Liver (tissue), 9 donors: ENCODE data around the gene KRT28. TPM values are rescaled to one million over a fixed set of nuclear protein-coding genes. Genes with fewer than 3 reads are reported as not detected.

Experiments
- DNase-seq: peaks from one replicate; pipeline ENCODE4 v3.0.0-alpha.2; 2017; ENCODE audit warnings: low spot score
- H3K27ac ChIP-seq, 2 donors: one replicate each; pipeline ENCODE4 v1.7.0; 2013; ENCODE audit warnings: inconsistent platforms in 2 of 2, low read length in 2 of 2, control low read depth in 1 of 2, low read depth in 1 of 2, mild to moderate bottlenecking in 1 of 2
- H3K27me3 ChIP-seq, 4 donors: one replicate each; pipeline versions ENCODE4 v1.6.1 to v1.7.0; 2013; ENCODE audit warnings: low read length in 3 of 4, inconsistent platforms in 1 of 4, mild to moderate bottlenecking in 1 of 4, moderate library complexity in 1 of 4; ENCODE audit not compliant: control insufficient read depth in 4 of 4, insufficient read depth in 4 of 4
- H3K36me3 ChIP-seq, 4 donors: one replicate each; pipeline versions ENCODE4 v1.6.1 to v1.7.0; 2013; ENCODE audit warnings: low read length in 3 of 4, mild to moderate bottlenecking in 3 of 4, low read depth in 1 of 4, moderate library complexity in 1 of 4; ENCODE audit not compliant: control insufficient read depth in 4 of 4, insufficient read depth in 3 of 4
- H3K4me1 ChIP-seq, 4 donors: one replicate each; pipeline versions ENCODE4 v1.6.1 to v1.7.0; 2013; ENCODE audit warnings: low read length in 3 of 4, mild to moderate bottlenecking in 3 of 4, moderate library complexity in 1 of 4; ENCODE audit not compliant: control insufficient read depth in 4 of 4, insufficient read depth in 4 of 4
- H3K4me3 ChIP-seq, 3 donors: one replicate each; pipeline versions ENCODE4 v1.6.1 to v1.7.0; 2013; ENCODE audit warnings: low read length in 3 of 3, control low read depth in 1 of 3, low read depth in 1 of 3, mild to moderate bottlenecking in 1 of 3
- H3K9ac ChIP-seq, 2 donors: one replicate each; pipeline ENCODE4 v1.7.0; 2013; ENCODE audit warnings: low read length in 2 of 2, mild to moderate bottlenecking in 2 of 2, moderate library complexity in 2 of 2, control low read depth in 1 of 2, low read depth in 1 of 2
- H3K9me3 ChIP-seq, 4 donors: one replicate each; pipeline versions ENCODE4 v1.6.1 to v1.7.0; 2013; ENCODE audit warnings: low read length in 3 of 4; ENCODE audit not compliant: control insufficient read depth in 4 of 4
- ATF3 ChIP-seq: IDR thresholded peaks from 2 replicates; pipeline ENCODE4 v1.6.1; 2016; ENCODE audit warnings: antibody characterized with exemption
- CTCF ChIP-seq: fragments of 150-350 bp; IDR thresholded peaks from 2 replicates; pipeline ENCODE4 v1.5.1; 2017; ENCODE audit warnings: improper control_type of control experiment, low read depth, low read length; ENCODE audit not compliant: missing input control
- EGR1 ChIP-seq, 2 donors: IDR thresholded peaks; 2 replicates each; pipeline ENCODE4 v1.6.1; 2016 to 2018; ENCODE audit warnings: antibody characterized with exemption in 2 of 2, low read depth in 2 of 2
- FOXA1 ChIP-seq: IDR thresholded peaks from 2 replicates; pipeline ENCODE4 v1.6.1; 2016; ENCODE audit warnings: antibody characterized with exemption
- FOXA2 ChIP-seq: IDR thresholded peaks from 2 replicates; pipeline ENCODE4 v1.6.1; 2016; ENCODE audit warnings: antibody characterized with exemption
- GABPA ChIP-seq, 2 donors: IDR thresholded peaks in 1 of 2; conservative IDR thresholded peaks in 1 of 2; 2 replicates each; pipeline ENCODE4 v1.6.1; 2016; ENCODE audit warnings: antibody characterized with exemption in 2 of 2, mild to moderate bottlenecking in 1 of 2, moderate library complexity in 1 of 2
- HNF4A ChIP-seq, 2 donors: conservative IDR thresholded peaks; 2 replicates each; pipeline ENCODE4 v1.6.1; 2016; ENCODE audit warnings: antibody characterized with exemption in 2 of 2, mild to moderate bottlenecking in 2 of 2
- HNF4G ChIP-seq: IDR thresholded peaks from 2 replicates; pipeline ENCODE4 v1.6.1; 2016; ENCODE audit warnings: antibody characterized with exemption
- JUND ChIP-seq, 2 donors: IDR thresholded peaks; 2 replicates each; pipeline ENCODE4 v1.6.1; 2016; ENCODE audit warnings: antibody characterized with exemption in 2 of 2
- NR2F2 ChIP-seq: IDR thresholded peaks from 2 replicates; pipeline ENCODE4 v1.6.1; 2016; ENCODE audit warnings: antibody characterized with exemption
- RAD21 ChIP-seq, 2 donors: IDR thresholded peaks; 2 replicates each; pipeline ENCODE4 v1.6.1; 2016; ENCODE audit warnings: antibody characterized with exemption in 2 of 2, mild to moderate bottlenecking in 2 of 2
- RXRA ChIP-seq, 2 donors: IDR thresholded peaks; 2 replicates each; pipeline ENCODE4 v1.6.1; 2017 to 2018; ENCODE audit warnings: antibody characterized with exemption in 2 of 2, mild to moderate bottlenecking in 1 of 2
- SP1 ChIP-seq: IDR thresholded peaks from 2 replicates; pipeline ENCODE4 v1.6.1; 2018; ENCODE audit warnings: antibody characterized with exemption, mild to moderate bottlenecking
- TAF1 ChIP-seq: conservative IDR thresholded peaks from 2 replicates; pipeline ENCODE4 v1.6.1; 2016; ENCODE audit warnings: antibody characterized with exemption, mild to moderate bottlenecking
- YY1 ChIP-seq: IDR thresholded peaks from 2 replicates; pipeline ENCODE4 v1.6.1; 2016; ENCODE audit warnings: antibody characterized with exemption, mild to moderate bottlenecking
- ZBTB33 ChIP-seq: IDR thresholded peaks from 2 replicates; pipeline ENCODE4 v1.6.1; 2016; ENCODE audit warnings: antibody characterized with exemption
- WGBS: extraction: QIAGEN DNeasy Blood & Tissue Kit; methylation state at CpG from one replicate; pipeline ENCODE4 v1.1.7; 2013; 5-methylcytosine and 5-hydroxymethylcytosine counted together
- polyA plus RNA-seq, 2 donors: library from polyadenylated mRNA; stranded (reverse) in 1 of 2; unstranded in 1 of 2; fragments of 200-250 nt in 1 of 2; fragments of >200 nt in 1 of 2; fragmentation: Nextera tagmentation in 1 of 2; extraction: Ambion mirVana in 1 of 2; gene quantifications; one replicate each; pipeline versions ENCODE4 v1.2.1 to v1.2.3, GENCODE V29; 2013 to 2015
- total RNA-seq, 2 donors: library from RNA; depleted of rRNA; stranded (reverse); fragments of >200 nt; gene quantifications; one replicate each; pipeline ENCODE4 v1.2.3, GENCODE V29; 2014
- TF ChIP-seq, protein P1 (sequence below): IDR thresholded peaks from 2 replicates; pipeline ENCODE4 v1.6.1; 2016; ENCODE audit warnings: antibody characterized with exemption
- TF ChIP-seq, protein P2 (sequence below): IDR thresholded peaks from 2 replicates; pipeline ENCODE4 v1.6.1; 2016; ENCODE audit warnings: antibody characterized with exemption, mild to moderate bottlenecking
- donor health status: healthy.
- donor health status: healthy.
- donor health status: healthy.
- donor health status: healthy.
- donor health status: healthy.

Gene KRT28
- total and polyA plus RNA-seq, 4 donors: not detected

GRCh38 chr17:40820228-40820838 is 20.6 kb upstream of the KRT28 start:
- Histone ChIP-seq H3K27ac (no peak overlapping the region), H3K36me3 (peaks cover 0 to 3% (median 1%) of the 10 kb centered on the region in 4 donors), H3K9ac (no peak overlapping the region), H3K9me3 (no peaks in the 10 kb centered on the region), H3K27me3 (no peaks in the 10 kb centered on the region), H3K4me1 (peaks cover 0 to 11% (median 8%) of the 10 kb centered on the region in 4 donors), H3K4me3 (no peak overlapping the region)
- DNase-seq: no peak
- no peak for TF ChIP-seq CTCF
- no peak for TF ChIP-seq FOXA1
- no peak for TF ChIP-seq RAD21 (IDR thresholded peaks at IDR 0.05)
- TF ChIP-seq, protein P1, sequence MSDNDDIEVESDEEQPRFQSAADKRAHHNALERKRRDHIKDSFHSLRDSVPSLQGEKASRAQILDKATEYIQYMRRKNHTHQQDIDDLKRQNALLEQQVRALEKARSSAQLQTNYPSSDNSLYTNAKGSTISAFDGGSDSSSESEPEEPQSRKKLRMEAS: no peak
- no peak for TF ChIP-seq GABPA (IDR thresholded peaks at IDR 0.05 in 1 of 2, conservative IDR thresholded peaks at IDR 0.05 in 1 of 2)
- no peak for TF ChIP-seq TAF1
- no peak for TF ChIP-seq RXRA (IDR thresholded peaks at IDR 0.05)
- TF ChIP-seq, protein P2, sequence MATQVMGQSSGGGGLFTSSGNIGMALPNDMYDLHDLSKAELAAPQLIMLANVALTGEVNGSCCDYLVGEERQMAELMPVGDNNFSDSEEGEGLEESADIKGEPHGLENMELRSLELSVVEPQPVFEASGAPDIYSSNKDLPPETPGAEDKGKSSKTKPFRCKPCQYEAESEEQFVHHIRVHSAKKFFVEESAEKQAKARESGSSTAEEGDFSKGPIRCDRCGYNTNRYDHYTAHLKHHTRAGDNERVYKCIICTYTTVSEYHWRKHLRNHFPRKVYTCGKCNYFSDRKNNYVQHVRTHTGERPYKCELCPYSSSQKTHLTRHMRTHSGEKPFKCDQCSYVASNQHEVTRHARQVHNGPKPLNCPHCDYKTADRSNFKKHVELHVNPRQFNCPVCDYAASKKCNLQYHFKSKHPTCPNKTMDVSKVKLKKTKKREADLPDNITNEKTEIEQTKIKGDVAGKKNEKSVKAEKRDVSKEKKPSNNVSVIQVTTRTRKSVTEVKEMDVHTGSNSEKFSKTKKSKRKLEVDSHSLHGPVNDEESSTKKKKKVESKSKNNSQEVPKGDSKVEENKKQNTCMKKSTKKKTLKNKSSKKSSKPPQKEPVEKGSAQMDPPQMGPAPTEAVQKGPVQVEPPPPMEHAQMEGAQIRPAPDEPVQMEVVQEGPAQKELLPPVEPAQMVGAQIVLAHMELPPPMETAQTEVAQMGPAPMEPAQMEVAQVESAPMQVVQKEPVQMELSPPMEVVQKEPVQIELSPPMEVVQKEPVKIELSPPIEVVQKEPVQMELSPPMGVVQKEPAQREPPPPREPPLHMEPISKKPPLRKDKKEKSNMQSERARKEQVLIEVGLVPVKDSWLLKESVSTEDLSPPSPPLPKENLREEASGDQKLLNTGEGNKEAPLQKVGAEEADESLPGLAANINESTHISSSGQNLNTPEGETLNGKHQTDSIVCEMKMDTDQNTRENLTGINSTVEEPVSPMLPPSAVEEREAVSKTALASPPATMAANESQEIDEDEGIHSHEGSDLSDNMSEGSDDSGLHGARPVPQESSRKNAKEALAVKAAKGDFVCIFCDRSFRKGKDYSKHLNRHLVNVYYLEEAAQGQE: no peak
- TF ChIP-seq HNF4A (conservative IDR thresholded peaks at IDR 0.05): no peak
- no peak for TF ChIP-seq YY1
- no peak for TF ChIP-seq FOXA2
- TF ChIP-seq JUND (IDR thresholded peaks at IDR 0.05): no peak
- TF ChIP-seq ATF3: no peak
- TF ChIP-seq SP1: no peak
- TF ChIP-seq ZBTB33: no peak
- no peak for TF ChIP-seq EGR1 (IDR thresholded peaks at IDR 0.05; ENCODE audit: low read depth in 2 of 2)
- no peak for TF ChIP-seq NR2F2
- no peak for TF ChIP-seq HNF4G
- 89% methylated on average over 9 of the region's 9 CpGs for WGBS
